BJ (cell line): ENCODE results near the gene MYLK. TPM values are rescaled to one million over a fixed set of nuclear protein-coding genes. Genes with fewer than 3 reads are reported as not detected.
"Not testable (repeated sequence)": the region's sequence is repeated elsewhere in the genome, so short reads cannot be mapped to it uniquely, and the experiment has no call there.

Experiments
- CTCF ChIA-PET: fragments of 350-600 bp; formaldehyde crosslinking; extraction: SDS; loops from one replicate; lab custom pipeline; 2021; ENCODE audit warnings: antibody characterized with exemption, inconsistent platforms; lab: Yijun Ruan, JAX
- POLR2A ChIA-PET: fragments of 300-600 bp; sonication (Branson Sonifier 250); formaldehyde crosslinking; extraction: SDS; loops from one replicate; lab custom pipeline; 2021; ENCODE audit warnings: antibody characterized with exemption; lab: Charles Lee
- DNase-seq: peaks from one replicate; pipeline ENCODE4 v3.0.0-alpha.2; 2011; ENCODE audit warnings: low read depth
- H3K27me3 ChIP-seq: 2 replicates; pipeline ENCODE4 v1.6.0; 2011; ENCODE audit warnings: low read length; ENCODE audit not compliant: control insufficient read depth, insufficient read depth
- H3K36me3 ChIP-seq: 2 replicates; pipeline ENCODE4 v1.5.1; 2011; ENCODE audit warnings: low read length; ENCODE audit not compliant: control insufficient read depth, insufficient read depth
- H3K4me3 ChIP-seq: 2 replicates; pipeline ENCODE4 v1.5.1; 2011; ENCODE audit warnings: low read depth, mild to moderate bottlenecking, control low read depth, low read length
- CTCF ChIP-seq: IDR thresholded peaks from 2 replicates; pipeline ENCODE4 v1.5.1; 2011; ENCODE audit warnings: low read depth, mild to moderate bottlenecking, control low read depth, inconsistent platforms, low read length, moderate library complexity; ENCODE audit not compliant: insufficient read depth
- polyA plus RNA-seq: library from polyadenylated mRNA; depleted of rRNA; stranded (reverse); fragments of >200 nt; gene quantifications from 2 replicates; pipeline ENCODE4 v1.2.3, GENCODE V29; 2011

Gene MYLK
- polyA plus RNA-seq, 1 experiment: 734 TPM

- POLR2A ChIA-PET: no interaction called here
- H3K4me3 ChIP-seq: no peak overlapping the region
- no peaks in the 10 kb centered on the region for H3K27me3 ChIP-seq
- no peak for TF ChIP-seq CTCF
- CTCF ChIA-PET: interaction anchor here (2.5 kb wide), 1 partner anchor 9 kb away, joined by 5 read pairs; no protein-coding TSS in a partner anchor
- no peak for DNase-seq
- H3K36me3 ChIP-seq: no peaks in the 10 kb centered on the region
Observed at GRCh38 chr3:123907720-123908119, 23.6 kb upstream of the MYLK start.

GRCh38 chr3:123899300-123899865 is 15.3 kb upstream of the MYLK start:
- no peak for DNase-seq
- no peaks in the 10 kb centered on the region for H3K36me3 ChIP-seq
- no peak overlapping the region for H3K4me3 ChIP-seq
- ChIA-PET CTCF (interaction anchor here (0.7 to 1.2 kb wide), 3 partner anchors 11 to 17 kb away, joined by 3 to 4 read pairs (median 3); no protein-coding TSS in a partner anchor), POLR2A (no interaction called here)
- no peaks in the 10 kb centered on the region for H3K27me3 ChIP-seq
- TF ChIP-seq CTCF: no peak

- POLR2A ChIA-PET: no interaction called here
- no peak overlapping the region for H3K4me3 ChIP-seq
- CTCF ChIA-PET: no interaction called here
- DNase-seq: no peak
- no peak for TF ChIP-seq CTCF
- no peaks in the 10 kb centered on the region for H3K36me3 ChIP-seq
- H3K27me3 ChIP-seq: no peaks in the 10 kb centered on the region
Observed at GRCh38 chr3:123893012-123893411, 8.9 kb upstream of the MYLK start.

- CTCF ChIA-PET: interaction anchor here (0.6 kb wide), 1 partner anchor 11 kb away, joined by 4 read pairs; no protein-coding TSS in a partner anchor
- H3K36me3 ChIP-seq: no peaks in the 10 kb centered on the region
- no peak overlapping the region for H3K4me3 ChIP-seq
- no peak for TF ChIP-seq CTCF
- no peaks in the 10 kb centered on the region for H3K27me3 ChIP-seq
- POLR2A ChIA-PET: no interaction called here
- DNase-seq: no peak
Observed at GRCh38 chr3:123892195-123892594, 8.1 kb upstream of the MYLK start.

- DNase-seq, H3K27me3 ChIP-seq, POLR2A ChIA-PET, H3K36me3 ChIP-seq, H3K4me3 ChIP-seq, CTCF ChIA-PET: not testable (repeated sequence)
Observed at GRCh38 chr3:123890991-123891390, 6.9 kb upstream of the MYLK start.

- H3K27me3 ChIP-seq, H3K36me3 ChIP-seq, DNase-seq, CTCF ChIA-PET, POLR2A ChIA-PET, H3K4me3 ChIP-seq: not testable (repeated sequence)
Observed at GRCh38 chr3:123890162-123890561, 6.0 kb upstream of the MYLK start.
